ENCODE data around the gene AFF2.

The AFF2 gene

GRCh38 chrX:148741441-148741840, 241.0 kb downstream of the AFF2 start:
- H3K4me1 ChIP-seq (ENCODE audit: control insufficient read depth in 1 of 2, insufficient read depth in 1 of 2, low read depth in 1 of 2, low read length in 1 of 2) = no peaks in the 10 kb centered on the region
- H3K9me3 ChIP-seq = no peaks in the 10 kb centered on the region
- no peak overlapping the region for H3K4me3 ChIP-seq (ENCODE audit: low read depth in 1 of 2, low read length in 1 of 2)

GRCh38 chrX:148755111-148755510, 254.7 kb downstream of the AFF2 start:
- Histone ChIP-seq H3K36me3 (no peaks in the 10 kb centered on the region), H3K9me3 (no peaks in the 10 kb centered on the region), H3K4me1 (ENCODE audit: control insufficient read depth in 1 of 2, insufficient read depth in 1 of 2, low read depth in 1 of 2, low read length in 1 of 2) (peaks cover 0 to 3% of the 10 kb centered on the region in 2 experiments), H3K4me3 (ENCODE audit: low read depth in 1 of 2, low read length in 1 of 2) (no peak overlapping the region), H3K27ac (no peak overlapping the region), H3K27me3 (no peaks in the 10 kb centered on the region)
- TF ChIP-seq CTCF (IDR thresholded peaks at IDR 0.05) = no peak

More at GRCh38 chrX:148741441-148741840, 241.0 kb downstream of the AFF2 start:
- TF ChIP-seq CTCF (IDR thresholded peaks at IDR 0.05) = no peak
- no peaks in the 10 kb centered on the region for H3K27me3 ChIP-seq
- no peaks in the 10 kb centered on the region for H3K36me3 ChIP-seq
- H3K27ac ChIP-seq = no peak overlapping the region

- H3K9me3 ChIP-seq = no peaks in the 10 kb centered on the region
- no peak overlapping the region for H3K4me3 ChIP-seq (ENCODE audit: low read depth in 1 of 2, low read length in 1 of 2)
- TF ChIP-seq CTCF (IDR thresholded peaks at IDR 0.05) = no peak
- H3K27me3 ChIP-seq = no peaks in the 10 kb centered on the region
- no peak overlapping the region for H3K27ac ChIP-seq
- H3K36me3 ChIP-seq = no peaks in the 10 kb centered on the region
- peaks cover 4 to 11% of the 10 kb centered on the region in 2 experiments for H3K4me1 ChIP-seq (ENCODE audit: control insufficient read depth in 1 of 2, insufficient read depth in 1 of 2, low read depth in 1 of 2, low read length in 1 of 2)
Observed at GRCh38 chrX:148763896-148764295, 263.5 kb downstream of the AFF2 start.

GRCh38 chrX:148768296-148768695, 267.9 kb downstream of the AFF2 start:
- TF ChIP-seq CTCF (IDR thresholded peaks at IDR 0.05) = no peak

GRCh38 chrX:148771440-148771839, 271.0 kb downstream of the AFF2 start:
- Histone ChIP-seq H3K27ac (no peak overlapping the region), H3K4me1 (ENCODE audit: control insufficient read depth in 1 of 2, insufficient read depth in 1 of 2, low read depth in 1 of 2, low read length in 1 of 2) (peaks cover 4 to 11% of the 10 kb centered on the region in 2 experiments), H3K4me3 (ENCODE audit: low read depth in 1 of 2, low read length in 1 of 2) (no peak overlapping the region), H3K27me3 (no peaks in the 10 kb centered on the region), H3K9me3 (no peaks in the 10 kb centered on the region), H3K36me3 (no peaks in the 10 kb centered on the region)
- TF ChIP-seq CTCF (IDR thresholded peaks at IDR 0.05) = no peak

More at GRCh38 chrX:148768296-148768695, 267.9 kb downstream of the AFF2 start:
- Histone ChIP-seq H3K4me1 (ENCODE audit: control insufficient read depth in 1 of 2, insufficient read depth in 1 of 2, low read depth in 1 of 2, low read length in 1 of 2) (peaks cover 4 to 11% of the 10 kb centered on the region in 2 experiments), H3K4me3 (ENCODE audit: low read depth in 1 of 2, low read length in 1 of 2) (no peak overlapping the region), H3K27me3 (no peaks in the 10 kb centered on the region), H3K27ac (no peak overlapping the region), H3K9me3 (no peaks in the 10 kb centered on the region), H3K36me3 (no peaks in the 10 kb centered on the region)

GRCh38 chrX:148774276-148774675, 273.9 kb downstream of the AFF2 start:
- no peak for TF ChIP-seq CTCF (IDR thresholded peaks at IDR 0.05)
- Histone ChIP-seq H3K27ac (no peak overlapping the region), H3K9me3 (no peaks in the 10 kb centered on the region), H3K4me1 (ENCODE audit: control insufficient read depth in 1 of 2, insufficient read depth in 1 of 2, low read depth in 1 of 2, low read length in 1 of 2) (no peaks in the 10 kb centered on the region), H3K4me3 (ENCODE audit: low read depth in 1 of 2, low read length in 1 of 2) (no peak overlapping the region), H3K36me3 (no peaks in the 10 kb centered on the region), H3K27me3 (no peaks in the 10 kb centered on the region)
